CD4-positive, alpha-beta T cell (primary cell): Measurements from ENCODE around the gene ENKD1. TPM values are rescaled to one million over a fixed set of nuclear protein-coding genes. Genes with fewer than 3 reads are reported as not detected.

ENCODE experiments used
- ATAC-seq: fragments of 200-7000 bp; cut with Tn5 transposase; one replicate; pipeline ENCODE4 v1.10.0; 2022; ENCODE audit warnings: mild to moderate bottlenecking; ENCODE audit not compliant: poor library complexity
- CTCF ChIA-PET: fragments of 350-600 bp; sonication (Branson Sonifier 250); formaldehyde crosslinking; loops from one replicate; lab custom pipeline; 2021; ENCODE audit warnings: antibody characterized with exemption, inconsistent platforms; lab: Charles Lee
- POLR2A ChIA-PET: fragments of 350-600 bp; sonication (Branson Sonifier 250); formaldehyde crosslinking; loops from one replicate; lab custom pipeline; 2021; ENCODE audit warnings: antibody characterized with exemption, inconsistent platforms; lab: Charles Lee
- DNase-seq, 14 experiments: peaks; one replicate each; pipeline ENCODE4 v3.0.0-alpha.2; 2013 to 2020; ENCODE audit warnings: mixed read lengths in 2 of 14
- H3K27ac ChIP-seq, 2 donors: one replicate each; pipeline versions ENCODE4 v1.5.1 to v1.7.0; 2013; ENCODE audit warnings: low read length in 2 of 2, low read depth in 1 of 2, mild to moderate bottlenecking in 1 of 2
- H3K27me3 ChIP-seq, 2 experiments: 1 replicate in 1 of 2; 2 replicates in 1 of 2; pipeline versions ENCODE4 v1.6.1 to v1.7.0; 2013; ENCODE audit warnings: low read length in 2 of 2, control low read depth in 1 of 2, mild to moderate bottlenecking in 1 of 2, moderate library complexity in 1 of 2; ENCODE audit not compliant: insufficient read depth in 2 of 2, control insufficient read depth in 1 of 2
- H3K36me3 ChIP-seq: one replicate; pipeline ENCODE4 v1.6.1; 2013; ENCODE audit warnings: low read length, control low read depth; ENCODE audit not compliant: insufficient read depth
- H3K4me1 ChIP-seq: one replicate; pipeline ENCODE4 v1.6.1; 2013; ENCODE audit warnings: low read length, control low read depth; ENCODE audit not compliant: insufficient read depth
- H3K4me3 ChIP-seq: one replicate; pipeline ENCODE4 v1.5.1; 2013; ENCODE audit warnings: mild to moderate bottlenecking, low read length, moderate library complexity
- H3K9me3 ChIP-seq, 2 experiments: 1 replicate in 1 of 2; 2 replicates in 1 of 2; pipeline versions ENCODE4 v1.6.1 to v1.7.0; 2013; ENCODE audit warnings: low read length in 2 of 2, mild to moderate bottlenecking in 2 of 2, control low read depth in 1 of 2, moderate library complexity in 1 of 2; ENCODE audit not compliant: control insufficient read depth in 1 of 2, insufficient read depth in 1 of 2
- H3K27ac Mint-ChIP-seq: one replicate; pipeline ENCODE4 v1.8.0; 2020; ENCODE audit warnings: mixed read lengths
- H3K27me3 Mint-ChIP-seq: one replicate; pipeline ENCODE4 v1.8.0; 2021; ENCODE audit warnings: mixed read lengths
- H3K36me3 Mint-ChIP-seq: one replicate; pipeline ENCODE4 v1.8.0; 2021; ENCODE audit warnings: low read depth, mixed read lengths
- H3K4me1 Mint-ChIP-seq: one replicate; pipeline ENCODE4 v1.8.0; 2021; ENCODE audit warnings: low read depth, mixed read lengths
- H3K4me3 Mint-ChIP-seq: one replicate; pipeline ENCODE4 v1.8.0; 2020; ENCODE audit warnings: mild to moderate bottlenecking, mixed read lengths
- H3K9me3 Mint-ChIP-seq: one replicate; pipeline ENCODE4 v1.8.0; 2020; ENCODE audit warnings: mixed read lengths
- CTCF ChIP-seq: fragments of 200-600 bp; IDR thresholded peaks from one replicate; pipeline ENCODE4 v1.8.0; 2022; ENCODE audit warnings: antibody characterized with exemption, mild to moderate bottlenecking
- intact Hi-C, 2 experiments: fragments of 100-400 bp; cut with DNase I in 1 of 2; cut with micrococcal nuclease in 1 of 2; formaldehyde crosslinking; loops; one replicate each; pipeline versions ENCODE4 v1.15.1 to v1.9.0; 2023 to 2025; cut with DNase I, micrococcal nuclease
- total RNA-seq, 174 experiments: library from RNA in 2 of 174; stranded (reverse) in 2 of 174; gene quantifications; one replicate each; pipeline ENCODE4 v1.2.3 and lab custom pipeline; 2021 to 2026

Gene ENKD1
- total RNA-seq, 2 experiments from 2014 or later, result 2.0 to 3.5 TPM

DNA sequence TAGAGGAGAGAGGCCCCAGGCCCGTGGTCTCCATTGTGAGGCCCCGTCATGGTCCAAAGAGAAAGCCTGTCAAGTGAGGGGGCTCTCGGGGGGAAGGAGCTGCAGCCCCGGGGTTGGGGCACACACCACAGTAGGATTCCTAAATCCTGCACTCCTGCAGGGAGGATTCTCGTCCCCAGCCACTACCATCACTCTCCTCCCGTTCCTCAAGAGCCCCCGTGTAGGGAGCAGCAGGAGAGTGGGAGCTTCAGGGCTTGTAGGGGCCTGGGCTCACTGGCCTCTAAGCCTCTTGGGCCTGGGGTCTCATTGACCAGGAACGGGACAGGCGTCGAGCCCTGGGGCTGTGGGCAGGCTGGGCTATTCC, 885 bp upstream of the ENKD1 start:
- H3K4me3 Mint-ChIP-seq, result peak overlapping the region; percentile 90
- ChIA-PET POLR2A (interaction anchor here (0.8 to 3.3 kb wide), 8 partner anchors 22 to 186 kb away, joined by 3 to 26 read pairs (median 9); partner anchors contain the start of genes CARMIL2, CTCF and GFOD2), CTCF (interaction anchor here (0.6 to 6.1 kb wide), 14 partner anchors 8 to 272 kb away, joined by 3 to 81 read pairs (median 4); partner anchors contain the start of genes ACD, ATP6V0D1, CARMIL2 and CTCF)
- Histone ChIP-seq H3K36me3 (no peaks in the 10 kb centered on the region), H3K4me1 (peaks cover 34% of the 10 kb centered on the region), H3K4me3 (peak overlapping the region; percentile 65), H3K27me3 (no peaks in the 10 kb centered on the region), H3K27ac (peak overlapping the region; percentile 28 to 44), H3K9me3 (no peaks in the 10 kb centered on the region)
- H3K9me3 Mint-ChIP-seq, result no peaks in the 10 kb centered on the region
- H3K27ac Mint-ChIP-seq, result peak overlapping the region; percentile 55
- no peak for DNase-seq
- H3K36me3 Mint-ChIP-seq, result peaks cover 3% of the 10 kb centered on the region
- ATAC-seq, result no peak
- intact Hi-C loops, result loop anchor here (1.0 to 5.0 kb wide), 4 partner anchors 23 to 185 kb away; partner anchors contain the start of genes AGRP (in 1 of the 2), ATP6V0D1 (in 1 of the 2), CENPT (in 1 of the 2) and NUTF2 (in 1 of the 2)
- no peak for TF ChIP-seq CTCF
- H3K27me3 Mint-ChIP-seq, result no peaks in the 10 kb centered on the region
- peaks cover 24% of the 10 kb centered on the region for H3K4me1 Mint-ChIP-seq

- peaks cover 3% of the 10 kb centered on the region for H3K36me3 Mint-ChIP-seq
- H3K27me3 Mint-ChIP-seq, result no peaks in the 10 kb centered on the region
- ATAC-seq (no peak), DNase-seq (peak in 1 of 14 experiments; percentile 40)
- ChIA-PET POLR2A (interaction anchor here (1.1 to 3.3 kb wide), 3 partner anchors 103 to 145 kb away, joined by 3 to 26 read pairs (median 25); partner anchors contain the start of gene CTCF), CTCF (interaction anchor here (3.4 to 6.1 kb wide), 2 partner anchors 103 to 145 kb away, joined by 14 to 81 read pairs; partner anchors contain the start of gene CTCF)
- H3K4me1 Mint-ChIP-seq, result peaks cover 32% of the 10 kb centered on the region
- Histone ChIP-seq H3K4me3 (peak overlapping the region; percentile 65), H3K4me1 (peaks cover 46% of the 10 kb centered on the region), H3K27ac (no peak overlapping the region), H3K9me3 (no peaks in the 10 kb centered on the region), H3K36me3 (no peaks in the 10 kb centered on the region), H3K27me3 (no peaks in the 10 kb centered on the region)
- H3K27ac Mint-ChIP-seq, result no peak overlapping the region
- TF ChIP-seq CTCF, result no peak
- intact Hi-C loops, result loop anchor here (2.0 to 5.0 kb wide), 3 partner anchors 141 to 184 kb away; partner anchors contain the start of genes AGRP (in 1 of the 2), ATP6V0D1 (in 1 of the 2), CENPT (in 1 of the 2) and NUTF2 (in 1 of the 2)
- peak overlapping the region; percentile 82 for H3K4me3 Mint-ChIP-seq
- no peaks in the 10 kb centered on the region for H3K9me3 Mint-ChIP-seq
Observed at GRCh38 chr16:67666032-67666551, 458 bp downstream of the ENKD1 start.

GRCh38 chr16:67665598-67665997, 952 bp downstream of the ENKD1 start:
- CTCF ChIA-PET, result interaction anchor here (1.3 to 6.1 kb wide), 2 partner anchors 118 to 144 kb away, joined by 4 to 81 read pairs; no protein-coding TSS in a partner anchor
- Histone ChIP-seq H3K27me3 (no peaks in the 10 kb centered on the region), H3K4me1 (peaks cover 48% of the 10 kb centered on the region), H3K9me3 (no peaks in the 10 kb centered on the region), H3K4me3 (no peak overlapping the region), H3K36me3 (no peaks in the 10 kb centered on the region), H3K27ac (no peak overlapping the region)
- Mint-ChIP-seq H3K4me3 (peak overlapping the region; percentile 82), H3K36me3 (peaks cover 5% of the 10 kb centered on the region), H3K4me1 (peaks cover 34% of the 10 kb centered on the region), H3K27ac (peak overlapping the region; percentile 62), H3K9me3 (no peaks in the 10 kb centered on the region), H3K27me3 (no peaks in the 10 kb centered on the region)
- ATAC-seq, result no peak
- DNase-seq, result no peak
- POLR2A ChIA-PET, result interaction anchor here (1.1 to 3.3 kb wide), 3 partner anchors 103 to 145 kb away, joined by 3 to 25 read pairs (median 4); partner anchors contain the start of gene CTCF
- intact Hi-C loops, result loop anchor here in 1 of 2 experiments (5.0 kb wide), 2 partner anchors 182 to 183 kb away; partner anchors contain the start of genes AGRP, ATP6V0D1, CENPT and NUTF2
- no peak for TF ChIP-seq CTCF
